HEK293T (cell line): ENCODE data around the gene LRRC28.

Experiments used
- ARNT ChIP-seq: fragments of 450-650 bp; IDR thresholded peaks from 2 replicates; pipeline ENCODE4 v1.6.1; 2017; ENCODE audit warnings: mild to moderate bottlenecking
- BHLHE40 ChIP-seq: fragments of 450-650 bp; IDR thresholded peaks from 2 replicates; pipeline ENCODE4 v1.6.1; 2016; ENCODE audit warnings: mild to moderate bottlenecking, moderate library complexity, borderline replicate concordance
- CTBP1 ChIP-seq: fragments of 450-650 bp; IDR thresholded peaks from 2 replicates; pipeline ENCODE4 v1.6.1; 2016; ENCODE audit warnings: borderline replicate concordance
- ELF4 ChIP-seq: fragments of 450-650 bp; IDR thresholded peaks from 2 replicates; pipeline ENCODE4 v1.6.1; 2017; ENCODE audit warnings: antibody characterized with exemption
- FOXA1 ChIP-seq: fragments of 450-650 bp; IDR thresholded peaks from 2 replicates; pipeline ENCODE4 v1.6.1; 2016; ENCODE audit warnings: mild to moderate bottlenecking
- FOXM1 ChIP-seq: fragments of 450-650 bp; IDR thresholded peaks from 2 replicates; pipeline ENCODE4 v1.6.1; 2017; ENCODE audit warnings: mild to moderate bottlenecking, borderline replicate concordance
- L3MBTL2 ChIP-seq: fragments of 450-650 bp; conservative IDR thresholded peaks from 2 replicates; pipeline ENCODE4 v1.6.1; 2016; ENCODE audit warnings: mild to moderate bottlenecking
- NFRKB ChIP-seq: fragments of 450-650 bp; IDR thresholded peaks from 2 replicates; pipeline ENCODE4 v1.6.1; 2016; ENCODE audit warnings: mild to moderate bottlenecking, moderate library complexity
- PKNOX1 ChIP-seq: fragments of 450-650 bp; IDR thresholded peaks from 2 replicates; pipeline ENCODE4 v1.6.1; 2016
- SP1 ChIP-seq: fragments of 450-650 bp; IDR thresholded peaks from 2 replicates; pipeline ENCODE4 v1.6.1; 2017
- TARDBP ChIP-seq: fragments of 450-650 bp; IDR thresholded peaks from 2 replicates; pipeline ENCODE4 v1.6.1; 2016
- ZNF384 ChIP-seq: fragments of 450-650 bp; IDR thresholded peaks from 2 replicates; pipeline ENCODE4 v1.6.1; 2016

GRCh38 chr15:99279827-99280226 lies 28.5 kb downstream of the LRRC28 start:
- TF ChIP-seq ARNT = no peak
- TF ChIP-seq FOXA1 = no peak
- TF ChIP-seq FOXM1 = no peak
- no peak for TF ChIP-seq PKNOX1
- no peak for TF ChIP-seq ZNF384
- TF ChIP-seq ELF4 = no peak
- TF ChIP-seq L3MBTL2 = no peak
- TF ChIP-seq SP1 = no peak
- TF ChIP-seq BHLHE40 = no peak
- TF ChIP-seq CTBP1 = no peak
- TF ChIP-seq TARDBP = no peak
- no peak for TF ChIP-seq NFRKB
